ENCODE measurements around the gene RGSL1.

The RGSL1 gene

GRCh38 chr1:182555493-182555892 lies 105.5 kb downstream of the RGSL1 start:
- DNase-seq: no peak

GRCh38 chr1:182556279-182556678 lies 106.3 kb downstream of the RGSL1 start:
- DNase-seq: no peak

GRCh38 chr1:182560392-182560984 lies 110.5 kb downstream of the RGSL1 start:
- no peak for DNase-seq

GRCh38 chr1:182561456-182561855 lies 111.5 kb downstream of the RGSL1 start:
- no peak for DNase-seq

GRCh38 chr1:182563095-182563494 lies 113.1 kb downstream of the RGSL1 start:
- DNase-seq: no peak

GRCh38 chr1:182564406-182565004 lies 114.6 kb downstream of the RGSL1 start:
- no peak for DNase-seq

GRCh38 chr1:182565537-182565936 lies 115.6 kb downstream of the RGSL1 start:
- no peak for DNase-seq

- DNase-seq: no peak
These were observed 117.7 kb downstream of the RGSL1 start for GRCh38 chr1:182567629-182568028.

GRCh38 chr1:182568647-182569284 lies 118.8 kb downstream of the RGSL1 start:
- DNase-seq: no peak

- DNase-seq: no peak
These were observed 120.1 kb downstream of the RGSL1 start for GRCh38 chr1:182569939-182570610.

- DNase-seq: no peak
These were observed 120.6 kb downstream of the RGSL1 start for GRCh38 chr1:182570611-182570970.

- DNase-seq: no peak
These were observed 124.2 kb downstream of the RGSL1 start for GRCh38 chr1:182574156-182574555.

- DNase-seq: no peak
These were observed 125.7 kb downstream of the RGSL1 start for GRCh38 chr1:182575540-182576149.

GRCh38 chr1:182580736-182581135 lies 130.8 kb downstream of the RGSL1 start:
- no peak for DNase-seq

- no peak for DNase-seq
These were observed 134.8 kb downstream of the RGSL1 start for GRCh38 chr1:182584746-182585145.

GRCh38 chr1:182586380-182586779 lies 136.4 kb downstream of the RGSL1 start:
- no peak for DNase-seq

- DNase-seq: no peak
These were observed 137.1 kb downstream of the RGSL1 start for GRCh38 chr1:182587093-182587492.

- no peak for DNase-seq
These were observed 137.9 kb downstream of the RGSL1 start for GRCh38 chr1:182587666-182588499.

GRCh38 chr1:182588500-182589396 lies 138.8 kb downstream of the RGSL1 start, which contains the start of gene RNASEL:
TSS of gene RNASEL (minus strand) at chr1:182589256. CDS start at chr1:182586806, 2,450 bp downstream.
- peak; percentile 68 for DNase-seq

GRCh38 chr1:182589520-182589919 lies 139.6 kb downstream of the RGSL1 start:
- DNase-seq: no peak

GRCh38 chr1:182589931-182590330 lies 140.0 kb downstream of the RGSL1 start:
- no peak for DNase-seq

Measured in RPMI8226 (cell line).